Measurements from ENCODE around the gene RALGAPA2.
A peak's percentile ranks its signal among the peaks of the same experiment; 100 is the strongest.

GRCh38 chr20:20731945-20732296 lies 19.5 kb upstream of the RALGAPA2 start:
- no peak for TF ChIP-seq POLR2A (IDR thresholded peaks at IDR 0.05; ENCODE audit: low read depth, low read length)
- no peak for TF ChIP-seq EZH2 (IDR thresholded peaks at IDR 0.05; ENCODE audit: borderline replicate concordance, low read depth, low read length, severe bottlenecking)
- TF ChIP-seq CTCF (IDR thresholded peaks at IDR 0.05; ENCODE audit: extremely low read depth in 1 of 2, insufficient read depth in 1 of 2, low read depth in 1 of 2, low read length in 2 of 2) = no peak
- TF ChIP-seq POLR2AphosphoS5 (IDR thresholded peaks at IDR 0.05; ENCODE audit: insufficient read depth, low read depth, low read length) = no peak
- TF ChIP-seq JUN (IDR thresholded peaks at IDR 0.05; ENCODE audit: borderline replicate concordance, insufficient read depth, insufficient read length, low read depth) = peak; percentile 96
- TF ChIP-seq, protein P1, sequence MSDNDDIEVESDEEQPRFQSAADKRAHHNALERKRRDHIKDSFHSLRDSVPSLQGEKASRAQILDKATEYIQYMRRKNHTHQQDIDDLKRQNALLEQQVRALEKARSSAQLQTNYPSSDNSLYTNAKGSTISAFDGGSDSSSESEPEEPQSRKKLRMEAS (IDR thresholded peaks at IDR 0.05; ENCODE audit: insufficient read depth, insufficient read length) = no peak
- peak; percentile 47 for TF ChIP-seq FOS (IDR thresholded peaks at IDR 0.05; ENCODE audit: borderline replicate concordance, insufficient read depth, low read length)
- TF ChIP-seq GATA2 (IDR thresholded peaks at IDR 0.05; ENCODE audit: insufficient read depth, insufficient read length, low read depth, low read length) = peak; percentile 73
- no peak for TF ChIP-seq MYC (IDR thresholded peaks at IDR 0.05; ENCODE audit: low read depth, low read length)

Data from endothelial cell of umbilical vein (primary cell).